ENCODE results near the gene PRSS53.

Gene PRSS53

GRCh38 chr16:31113121-31114120 is 24.7 kb upstream of the PRSS53 start:
- no peak for TF ChIP-seq CTCF (IDR thresholded peaks at IDR 0.05)

GRCh38 chr16:31112711-31113110 is 24.0 kb upstream of the PRSS53 start:
- no peak for TF ChIP-seq CTCF (IDR thresholded peaks at IDR 0.05)

- no peak for TF ChIP-seq CTCF (IDR thresholded peaks at IDR 0.05)
Observed at GRCh38 chr16:31111881-31112466, 23.2 kb upstream of the PRSS53 start.

- TF ChIP-seq CTCF (IDR thresholded peaks at IDR 0.05) = no peak
Observed at GRCh38 chr16:31110106-31111034, 21.6 kb upstream of the PRSS53 start.

- no peak for TF ChIP-seq CTCF (IDR thresholded peaks at IDR 0.05)
Observed at GRCh38 chr16:31109622-31110021, 20.9 kb upstream of the PRSS53 start.

GRCh38 chr16:31108794-31109558 is 20.2 kb upstream of the PRSS53 start:
- TF ChIP-seq CTCF (IDR thresholded peaks at IDR 0.05) = no peak
